ENCODE measurements around the gene SCN1B. TPM values are rescaled to one million over a fixed set of nuclear protein-coding genes. Genes with fewer than 3 reads are reported as not detected.
"Not testable (repeated sequence)": the region's sequence is repeated elsewhere in the genome, so short reads cannot be mapped to it uniquely, and the experiment has no call there.

SCN1B gene
- total RNA-seq, 2 experiments from 2014 or later, result 0.63 to 0.90 TPM

GRCh38 chr19:34997071-34997617 is 33.1 kb upstream of the SCN1B start:
- no peak for ATAC-seq
- POLR2A ChIA-PET, result interaction anchor here (0.6 to 2.5 kb wide), 6 partner anchors 10 to 268 kb away, joined by 3 to 7 read pairs (median 3); no protein-coding TSS in a partner anchor
- peaks cover 13% of the 10 kb centered on the region for H3K36me3 Mint-ChIP-seq (ENCODE audit: low read depth)
- peak overlapping the region; percentile 54 for H3K4me3 Mint-ChIP-seq
- intact Hi-C loops (cut with micrococcal nuclease), result no loop called here
- H3K27me3 Mint-ChIP-seq, result no peaks in the 10 kb centered on the region
- peak overlapping the region; percentile 98 for H3K27ac Mint-ChIP-seq
- CTCF ChIA-PET, result interaction anchor here (1.0 to 5.1 kb wide), 2 partner anchors 16 to 24 kb away, joined by 3 to 31 read pairs; no protein-coding TSS in a partner anchor
- DNase-seq, result no peak
- H3K4me1 Mint-ChIP-seq (ENCODE audit: low read depth), result peaks cover 32% of the 10 kb centered on the region
- no peaks in the 10 kb centered on the region for H3K9me3 Mint-ChIP-seq
- TF ChIP-seq, protein P1, sequence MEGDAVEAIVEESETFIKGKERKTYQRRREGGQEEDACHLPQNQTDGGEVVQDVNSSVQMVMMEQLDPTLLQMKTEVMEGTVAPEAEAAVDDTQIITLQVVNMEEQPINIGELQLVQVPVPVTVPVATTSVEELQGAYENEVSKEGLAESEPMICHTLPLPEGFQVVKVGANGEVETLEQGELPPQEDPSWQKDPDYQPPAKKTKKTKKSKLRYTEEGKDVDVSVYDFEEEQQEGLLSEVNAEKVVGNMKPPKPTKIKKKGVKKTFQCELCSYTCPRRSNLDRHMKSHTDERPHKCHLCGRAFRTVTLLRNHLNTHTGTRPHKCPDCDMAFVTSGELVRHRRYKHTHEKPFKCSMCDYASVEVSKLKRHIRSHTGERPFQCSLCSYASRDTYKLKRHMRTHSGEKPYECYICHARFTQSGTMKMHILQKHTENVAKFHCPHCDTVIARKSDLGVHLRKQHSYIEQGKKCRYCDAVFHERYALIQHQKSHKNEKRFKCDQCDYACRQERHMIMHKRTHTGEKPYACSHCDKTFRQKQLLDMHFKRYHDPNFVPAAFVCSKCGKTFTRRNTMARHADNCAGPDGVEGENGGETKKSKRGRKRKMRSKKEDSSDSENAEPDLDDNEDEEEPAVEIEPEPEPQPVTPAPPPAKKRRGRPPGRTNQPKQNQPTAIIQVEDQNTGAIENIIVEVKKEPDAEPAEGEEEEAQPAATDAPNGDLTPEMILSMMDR (IDR thresholded peaks at IDR 0.05), result no peak

DNA sequence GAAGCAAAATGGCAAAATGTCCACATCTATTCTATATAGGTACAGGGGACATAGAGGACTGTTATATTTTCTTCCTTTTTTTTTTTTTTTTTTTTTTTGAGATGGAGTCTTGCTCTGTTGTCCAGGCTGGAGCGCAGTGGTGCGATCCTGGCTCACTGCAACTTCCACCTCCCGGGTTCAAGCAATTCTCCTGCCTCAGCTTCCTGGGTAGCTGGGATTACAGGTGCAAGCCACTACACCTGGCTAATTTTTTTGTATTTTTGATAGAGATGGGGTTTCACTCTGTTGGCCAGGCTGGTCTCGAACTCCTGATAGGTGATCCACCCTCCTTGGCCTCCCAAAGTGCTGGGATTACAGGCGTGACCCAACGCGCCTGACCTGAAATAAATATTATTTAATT is 32.0 kb upstream of the SCN1B start:
- peaks cover 41% of the 10 kb centered on the region for H3K4me1 Mint-ChIP-seq (ENCODE audit: low read depth)
- CTCF ChIA-PET, result interaction anchor here (5.1 kb wide), 1 partner anchor 15 kb away, joined by 31 read pairs; no protein-coding TSS in a partner anchor
- peak overlapping the region; percentile 98 for H3K27ac Mint-ChIP-seq
- H3K27me3 Mint-ChIP-seq; H3K9me3 Mint-ChIP-seq; DNase-seq; intact Hi-C loops (cut with micrococcal nuclease); ATAC-seq: not testable (repeated sequence)
- peaks cover 24% of the 10 kb centered on the region for H3K36me3 Mint-ChIP-seq (ENCODE audit: low read depth)
- POLR2A ChIA-PET, result interaction anchor here (1.0 kb wide), 1 partner anchor 36 kb away, joined by 3 read pairs; no protein-coding TSS in a partner anchor
- peak overlapping the region; percentile 54 for H3K4me3 Mint-ChIP-seq

DNA sequence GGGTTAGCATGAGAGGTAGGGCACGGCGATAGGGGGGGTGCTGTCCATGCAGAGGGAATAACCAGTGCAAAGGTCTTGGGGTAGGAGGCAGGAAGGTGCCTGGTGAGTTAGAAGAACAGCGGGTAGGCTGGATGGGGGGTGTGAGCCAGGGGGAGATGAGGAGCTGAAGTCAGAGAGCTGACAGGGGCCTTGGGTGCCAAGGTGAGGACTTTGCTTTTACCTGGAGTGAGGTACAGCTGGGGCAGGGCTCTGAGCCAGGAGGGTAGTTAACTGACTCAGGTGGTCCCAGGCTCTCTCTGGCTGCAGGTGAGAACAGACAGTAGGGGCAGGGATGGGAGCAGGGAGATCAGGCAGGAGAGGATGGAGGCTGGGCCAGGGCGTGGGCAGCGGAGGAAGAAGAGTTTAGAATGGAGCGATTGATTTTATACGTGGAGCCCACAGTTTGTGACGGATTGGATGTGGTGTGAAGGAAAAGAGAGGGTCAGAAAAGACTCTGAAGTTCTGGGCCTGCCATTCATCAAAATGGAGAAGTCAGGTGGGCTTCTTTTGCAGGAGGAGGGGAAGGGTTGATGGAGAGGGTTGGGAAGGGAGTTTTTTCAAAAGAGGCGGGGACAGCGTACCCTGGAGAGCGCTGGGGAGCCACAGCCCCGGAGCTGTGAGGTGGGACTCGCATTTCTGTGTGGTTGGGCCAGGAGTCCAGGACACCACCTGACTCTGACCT is 31.3 kb upstream of the SCN1B start:
- DNase-seq, result no peak

DNA sequence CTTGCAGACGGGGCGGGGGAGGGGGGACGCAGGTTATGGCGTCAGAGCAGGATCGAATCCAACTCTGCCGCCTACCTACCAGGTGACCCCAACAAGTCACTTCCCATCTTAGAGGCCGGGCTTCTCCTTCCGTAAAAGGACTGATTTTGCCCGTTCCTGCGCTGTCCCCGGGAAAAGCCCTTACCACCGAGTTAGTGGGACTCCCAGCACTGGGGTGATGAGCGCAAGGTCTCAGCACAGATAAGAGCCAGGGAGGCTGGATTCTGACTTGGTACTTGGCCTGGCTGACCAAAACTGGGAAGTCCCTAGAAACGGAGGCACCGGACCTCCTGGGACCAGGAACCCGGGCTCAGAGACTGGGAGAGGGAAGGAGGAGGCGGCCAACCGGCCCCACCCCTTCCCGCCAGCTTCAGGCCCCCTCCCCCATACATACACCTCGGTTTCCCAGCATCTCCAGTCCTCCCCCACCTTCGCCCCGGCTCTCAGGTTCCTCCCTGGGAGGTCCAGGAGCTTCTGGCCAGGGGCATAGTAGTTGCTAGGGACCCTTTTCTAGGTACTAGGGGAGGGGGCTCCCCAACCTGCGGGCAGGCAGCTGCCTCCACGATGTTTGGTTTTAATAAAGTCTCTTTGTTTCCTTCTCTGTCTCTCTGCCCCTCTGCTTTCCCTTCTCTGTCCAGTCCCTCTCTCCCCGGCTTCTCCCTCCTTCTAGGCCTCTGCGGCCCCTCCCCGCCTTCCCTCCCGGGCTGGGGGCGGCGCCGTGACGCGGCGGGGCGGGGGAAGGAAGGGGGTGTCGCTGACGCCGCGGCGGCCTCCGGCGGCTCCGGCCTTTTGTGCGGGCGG is 30.6 kb upstream of the SCN1B start, which contains the start of gene GRAMD1A:
Gene GRAMD1A, plus strand, starts transcription at position 826 of the 840 bp plus-strand sequence. CDS start 156 bp downstream, outside the sequence.
- Mint-ChIP-seq H3K27ac (peak within 1 kb of the TSS; percentile 97), H3K27me3 (no peaks in the 10 kb centered on the region), H3K4me3 (peak within 1 kb of the TSS; percentile 99), H3K4me1 (ENCODE audit: low read depth) (peaks cover 56% of the 10 kb centered on the region), H3K36me3 (ENCODE audit: low read depth) (peaks cover 33% of the 10 kb centered on the region), H3K9me3 (no peaks in the 10 kb centered on the region)
- ChIA-PET CTCF (interaction anchor here (3.5 to 5.1 kb wide), 2 partner anchors 13 to 27 kb away, joined by 18 to 31 read pairs; no protein-coding TSS in a partner anchor), POLR2A (interaction anchor here (1.0 to 2.9 kb wide), 8 partner anchors 7 to 36 kb away, joined by 3 to 16 read pairs (median 3); no protein-coding TSS in a partner anchor)
- ATAC-seq, result peak; percentile 54
- peak; percentile 77 for DNase-seq
- TF ChIP-seq, protein P1 (IDR thresholded peaks at IDR 0.05), result no peak
- intact Hi-C loops (cut with micrococcal nuclease), result no loop called here

More for the DNA sequence above, 31.3 kb upstream of the SCN1B start:
- peak; percentile 1 for ATAC-seq
- H3K27me3 Mint-ChIP-seq, result no peaks in the 10 kb centered on the region
- TF ChIP-seq, protein P1 (IDR thresholded peaks at IDR 0.05), result no peak
- intact Hi-C loops (cut with micrococcal nuclease), result no loop called here
- POLR2A ChIA-PET, result interaction anchor here (1.0 to 2.9 kb wide), 5 partner anchors 9 to 31 kb away, joined by 3 to 16 read pairs (median 8); no protein-coding TSS in a partner anchor
- no peaks in the 10 kb centered on the region for H3K9me3 Mint-ChIP-seq
- peak overlapping the region; percentile 99 for H3K4me3 Mint-ChIP-seq
- peak overlapping the region; percentile 87 for H3K27ac Mint-ChIP-seq
- H3K36me3 Mint-ChIP-seq (ENCODE audit: low read depth), result peaks cover 29% of the 10 kb centered on the region
- peaks cover 48% of the 10 kb centered on the region for H3K4me1 Mint-ChIP-seq (ENCODE audit: low read depth)
- CTCF ChIA-PET, result interaction anchor here (3.5 to 5.1 kb wide), 2 partner anchors 14 to 27 kb away, joined by 18 to 31 read pairs; no protein-coding TSS in a partner anchor

GRCh38 chr19:35000338-35000646 is 30.0 kb upstream of the SCN1B start:
- Mint-ChIP-seq H3K27ac (no peak overlapping the region), H3K9me3 (no peaks in the 10 kb centered on the region), H3K27me3 (no peaks in the 10 kb centered on the region), H3K36me3 (ENCODE audit: low read depth) (peaks cover 35% of the 10 kb centered on the region), H3K4me3 (peak overlapping the region; percentile 99), H3K4me1 (ENCODE audit: low read depth) (peaks cover 56% of the 10 kb centered on the region)
- intact Hi-C loops (cut with micrococcal nuclease), result no loop called here
- TF ChIP-seq, protein P1 (IDR thresholded peaks at IDR 0.05), result no peak
- ATAC-seq, result no peak
- DNase-seq, result no peak
- ChIA-PET POLR2A (interaction anchor here (0.9 to 2.9 kb wide), 9 partner anchors 8 to 37 kb away, joined by 3 to 16 read pairs (median 3); no protein-coding TSS in a partner anchor), CTCF (interaction anchor here (3.5 to 5.1 kb wide), 2 partner anchors 12 to 28 kb away, joined by 18 to 31 read pairs; no protein-coding TSS in a partner anchor)

All from activated CD8-positive, alpha-beta T cell treated with anti-CD3 and anti-CD28 coated beads for 36 hours (primary cell).